GM12892 (cell line): Measurements from ENCODE around the gene MICAL2.

Experiments used
- DNase-seq: peaks from one replicate; pipeline ENCODE4 v3.0.0; 2011; ENCODE audit not compliant: insufficient read length
- FAIRE-seq: peaks from 2 replicates; lab custom pipeline; 2011; peaks lifted over from hg19 to GRCh38; lab: Jason Lieb, UNC
- POLR2A ChIP-seq: IDR thresholded peaks from 2 replicates; pipeline ENCODE4 v1.6.1; 2011; ENCODE audit warnings: low read depth, low read length, control low read depth
- POLR2AphosphoS5 ChIP-seq: IDR thresholded peaks from 2 replicates; pipeline ENCODE4 v1.6.1; 2011; ENCODE audit warnings: low read depth, low read length, control low read depth
- TAF1 ChIP-seq: IDR thresholded peaks from 2 replicates; pipeline ENCODE4 v1.6.1; 2011; ENCODE audit warnings: low read depth, mild to moderate bottlenecking, control low read depth, low read length, borderline replicate concordance

The MICAL2 gene

DNA sequence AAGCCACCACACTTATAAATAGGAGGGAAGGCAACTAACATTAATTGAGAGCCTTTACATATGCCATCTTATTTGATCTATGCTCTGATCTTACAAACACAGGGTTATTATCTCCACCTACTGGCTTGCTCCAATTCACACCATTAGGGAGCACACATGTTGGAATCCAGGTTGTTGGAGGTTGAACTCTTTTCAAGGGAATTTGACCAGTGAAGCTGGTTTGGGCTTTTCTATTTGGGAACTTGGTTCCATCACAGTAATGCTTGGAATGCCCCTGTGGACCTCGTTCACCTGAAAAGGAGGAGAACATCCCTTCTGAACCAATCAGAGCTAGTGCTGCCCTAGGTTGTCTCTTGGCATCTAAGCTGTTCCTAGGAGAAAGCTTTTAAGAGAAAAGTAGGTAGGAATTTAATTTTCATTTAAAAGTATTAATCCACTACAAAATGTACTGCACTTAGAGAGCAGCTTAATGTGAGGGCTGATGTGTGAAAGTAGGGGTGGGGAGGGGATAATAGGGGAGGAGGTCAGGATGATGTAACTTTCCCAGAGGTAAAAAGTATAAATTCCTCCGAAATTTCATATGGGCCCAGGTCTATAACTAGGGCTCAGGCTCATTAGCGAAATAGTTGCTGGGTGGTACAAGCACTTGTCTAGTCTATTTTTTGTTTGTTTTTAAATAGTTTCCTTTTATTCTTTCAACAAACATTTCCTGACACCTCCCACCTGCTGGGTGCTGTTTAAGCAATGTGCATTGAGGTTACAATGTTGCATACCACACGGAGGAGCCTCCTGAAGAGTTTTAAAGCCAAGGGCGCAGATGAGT lies 7.6 kb upstream of the MICAL2 start:
- no peak for DNase-seq
- TF ChIP-seq POLR2A (no peak), TAF1 (no peak), POLR2AphosphoS5 (no peak)
- no peak for FAIRE-seq

- TF ChIP-seq POLR2AphosphoS5 (no peak), TAF1 (no peak), POLR2A (no peak)
- DNase-seq (no peak), FAIRE-seq (no peak)
These were observed 6.8 kb upstream of the MICAL2 start for GRCh38 chr11:12103411-12104225.

DNA sequence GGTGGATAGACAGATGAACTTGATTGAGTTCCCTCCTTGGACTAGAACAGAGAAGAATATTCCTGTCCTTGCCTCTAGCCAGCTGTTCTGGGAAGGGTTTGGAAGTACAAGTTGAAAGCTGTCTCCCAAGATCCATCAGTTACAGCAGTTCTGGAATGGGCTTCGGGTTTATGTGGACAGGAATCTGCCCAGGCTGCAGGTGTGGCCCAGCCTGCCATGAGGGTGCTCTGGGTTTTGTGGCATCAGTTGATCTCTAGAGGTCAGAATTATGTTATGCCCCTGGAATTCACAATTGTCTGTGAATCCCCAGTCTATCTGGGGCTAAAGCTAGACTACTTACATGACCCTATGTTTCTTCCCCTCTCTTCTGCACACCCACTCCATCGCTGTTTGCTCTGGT lies 4.9 kb upstream of the MICAL2 start:
- FAIRE-seq (no peak), DNase-seq (no peak)
- TF ChIP-seq TAF1: no peak
- no peak for TF ChIP-seq POLR2A
- no peak for TF ChIP-seq POLR2AphosphoS5

GRCh38 chr11:12106101-12106500 lies 4.3 kb upstream of the MICAL2 start:
- DNase-seq: no peak
- FAIRE-seq: no peak
- no peak for TF ChIP-seq POLR2AphosphoS5
- no peak for TF ChIP-seq TAF1
- no peak for TF ChIP-seq POLR2A

DNA sequence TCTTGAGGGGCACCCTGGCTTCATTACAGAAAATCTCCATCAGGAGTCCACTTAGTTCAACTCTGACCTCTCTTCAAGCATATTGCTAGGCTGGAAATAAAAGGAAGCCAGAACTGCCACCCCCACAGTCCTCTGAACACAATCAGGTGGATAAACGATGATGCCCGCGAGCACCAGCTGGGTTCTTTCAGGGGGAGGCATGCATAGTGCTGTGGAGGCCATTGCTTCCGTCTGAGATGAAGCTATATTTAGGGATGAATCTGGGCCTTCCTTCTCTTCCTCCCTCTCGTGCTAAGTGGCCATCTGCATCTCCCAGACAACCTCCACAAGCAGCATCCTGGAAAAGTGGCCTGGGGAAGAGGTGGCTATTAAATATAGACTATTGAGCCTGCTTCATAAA lies 3.9 kb upstream of the MICAL2 start:
- DNase-seq (no peak), FAIRE-seq (no peak)
- TF ChIP-seq TAF1 (no peak), POLR2AphosphoS5 (no peak), POLR2A (no peak)

- TF ChIP-seq POLR2AphosphoS5 (no peak), POLR2A (no peak), TAF1 (no peak)
- no peak for FAIRE-seq
These were observed 1.4 kb upstream of the MICAL2 start for GRCh38 chr11:12108875-12109453.

GRCh38 chr11:12109591-12110196 lies 696 bp upstream of the MICAL2 start:
- TF ChIP-seq POLR2AphosphoS5: no peak
- TF ChIP-seq POLR2A: no peak
- no peak for TF ChIP-seq TAF1
- FAIRE-seq (peak; percentile 5), DNase-seq (no peak)

More at GRCh38 chr11:12108875-12109453, 1.4 kb upstream of the MICAL2 start:
- no peak for DNase-seq

DNA sequence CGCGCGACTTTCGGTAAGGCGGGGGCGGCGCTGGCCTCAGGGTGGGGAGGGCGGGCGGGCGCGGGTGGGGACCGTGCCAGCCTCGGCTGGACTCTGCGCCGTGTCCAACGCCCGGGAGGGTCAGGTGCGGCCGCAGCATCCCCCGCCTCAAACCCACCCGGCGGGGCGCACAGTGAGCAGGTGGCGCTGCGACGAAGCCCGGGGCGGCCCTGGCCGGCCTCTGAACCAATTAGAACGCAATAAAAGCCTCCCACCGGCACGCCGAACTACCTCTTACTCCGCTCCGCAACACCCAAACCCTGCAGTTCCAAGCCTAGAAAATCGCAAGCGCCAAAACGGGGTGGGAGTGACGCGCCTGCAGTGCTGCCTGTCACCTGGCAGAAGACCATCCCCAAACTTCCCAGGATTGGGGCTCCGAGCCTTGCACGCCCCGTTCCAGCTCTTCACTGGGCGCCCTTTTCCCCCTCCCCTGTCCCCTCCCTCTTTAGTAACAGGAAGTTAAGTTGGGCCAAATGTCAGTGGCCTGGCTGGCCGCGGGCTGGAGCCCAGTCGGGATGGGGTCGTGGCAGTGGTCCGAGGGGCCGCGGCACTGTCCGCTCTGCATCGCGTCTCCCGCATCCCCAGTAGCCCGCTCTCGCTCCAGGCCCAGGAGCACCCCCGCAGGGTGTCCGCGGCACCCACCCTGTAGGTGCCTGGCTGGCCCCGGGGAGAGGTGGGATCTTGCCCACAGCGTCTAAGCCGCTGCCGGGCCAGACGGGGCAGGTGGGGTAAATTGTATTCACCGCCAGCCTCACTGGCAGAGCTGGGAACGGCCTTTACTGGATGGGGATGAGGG lies 541 bp downstream of the MICAL2 start:
- DNase-seq: peak; percentile 25
- FAIRE-seq: no peak
- no peak for TF ChIP-seq POLR2AphosphoS5
- no peak for TF ChIP-seq TAF1
- no peak for TF ChIP-seq POLR2A

- DNase-seq (no peak), FAIRE-seq (no peak)
- TF ChIP-seq POLR2AphosphoS5 (no peak), POLR2A (no peak), TAF1 (no peak)
These were observed 1.4 kb downstream of the MICAL2 start for GRCh38 chr11:12111549-12112520.

GRCh38 chr11:12112750-12113149 lies 2.4 kb downstream of the MICAL2 start:
- no peak for DNase-seq
- FAIRE-seq: no peak
- no peak for TF ChIP-seq POLR2AphosphoS5
- TF ChIP-seq TAF1: no peak
- TF ChIP-seq POLR2A: no peak
